Omental fat pad (tissue), 4 donors: ENCODE results near the gene RTL9. TPM values are rescaled to one million over a fixed set of nuclear protein-coding genes. Genes with fewer than 3 reads are reported as not detected.
A peak's percentile ranks its signal among the peaks of the same experiment; 100 is the strongest.

Experiments
- ATAC-seq: fragments of 150-250 bp; one replicate; pipeline ENCODE4 v1.9.1; 2016; ENCODE audit warnings: mild to moderate bottlenecking, moderate library complexity; ENCODE audit not compliant: low FRiP score
- DNase-seq: peaks from one replicate; pipeline ENCODE4 v3.0.0-alpha.2; 2019; ENCODE audit warnings: low spot score
- CTCF ChIP-seq, 3 donors: fragments of 450-650 bp; IDR thresholded peaks; one replicate each; pipeline ENCODE4 v1.5.1; 2016 to 2017; ENCODE audit warnings: antibody characterized with exemption in 3 of 3, mild to moderate bottlenecking in 3 of 3, moderate library complexity in 2 of 3
- total RNA-seq, 4 donors: library from RNA; depleted of rRNA; stranded (reverse); fragments of >200 nt; gene quantifications; one replicate each; pipeline ENCODE4 v1.1.0, GENCODE V29; 2016

RTL9 gene
- under 1 TPM; 0.12 to 0.46 (median 0.20) TPM for total RNA-seq

DNA sequence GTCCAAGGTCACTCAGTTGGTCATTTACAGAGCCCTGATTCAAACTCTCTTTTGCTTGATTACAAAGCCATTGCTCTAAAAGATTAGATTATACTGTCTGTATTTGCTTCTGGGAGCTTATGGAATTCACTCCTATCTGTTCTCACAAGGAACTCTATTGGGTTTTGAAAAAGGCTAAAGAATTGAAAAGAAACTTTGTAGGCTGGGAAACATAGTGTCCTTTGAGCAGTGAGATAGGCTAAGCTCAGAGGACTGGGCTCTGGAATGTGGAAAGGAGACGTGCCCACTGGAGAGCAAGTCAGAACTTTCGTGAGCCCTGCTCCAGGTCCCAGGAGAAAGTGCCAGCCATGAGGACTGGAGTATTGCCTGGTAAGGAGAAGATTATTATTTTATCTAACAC is at the start of gene RTL9:
TSS of gene RTL9 (plus strand) at position 301 of the 400 bp plus-strand sequence. CDS start 91,770 bp downstream, outside the sequence.
- DNase-seq = no peak
- no peak for ATAC-seq
- TF ChIP-seq CTCF (IDR thresholded peaks at IDR 0.05) = no peak

- ATAC-seq (no peak), DNase-seq (no peak)
- TF ChIP-seq CTCF (IDR thresholded peaks at IDR 0.05) = no peak
Measured at GRCh38 chrX:110310000-110310790, 48.5 kb upstream of the RTL9 start.

GRCh38 chrX:110310896-110311295 is 47.8 kb upstream of the RTL9 start:
- DNase-seq = no peak
- no peak for TF ChIP-seq CTCF (IDR thresholded peaks at IDR 0.05)
- ATAC-seq = peak; percentile 43

DNA sequence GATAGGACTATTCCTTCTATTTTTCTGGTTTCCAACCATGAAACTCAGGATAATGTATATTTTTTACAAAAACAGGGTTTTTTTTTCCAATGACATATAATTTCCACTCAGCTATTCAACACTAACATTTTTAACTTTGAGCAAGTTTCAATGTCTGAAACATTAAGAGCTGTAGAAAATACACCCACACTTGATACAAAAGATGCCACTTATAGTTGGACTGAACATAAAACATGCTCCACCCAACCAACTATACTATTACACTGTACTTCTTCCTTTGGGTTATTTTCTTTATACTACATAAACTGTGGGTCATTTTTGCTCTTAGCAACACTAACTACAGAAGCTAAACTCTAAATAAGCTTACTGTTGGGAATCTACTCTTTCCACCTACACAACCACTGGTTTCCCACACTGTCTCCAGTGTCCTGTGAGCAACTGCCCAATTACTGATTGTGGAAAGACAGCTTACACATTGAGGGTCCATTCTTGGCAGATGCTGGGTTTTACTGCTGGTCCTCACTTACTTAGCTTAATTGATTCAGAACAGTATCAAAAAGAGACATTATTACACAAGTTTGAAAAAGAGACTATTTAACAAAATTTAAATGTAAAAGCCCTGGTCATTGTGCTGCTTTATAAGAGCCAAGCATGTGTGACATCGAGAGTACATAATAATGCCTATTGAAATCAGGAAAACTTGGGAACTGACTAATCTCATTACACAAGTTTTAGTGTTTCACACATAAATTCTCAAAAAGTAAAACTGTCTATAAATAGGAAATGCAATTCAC is 47.0 kb upstream of the RTL9 start:
- DNase-seq (no peak), ATAC-seq (no peak)
- TF ChIP-seq CTCF (IDR thresholded peaks at IDR 0.05) = no peak

DNA sequence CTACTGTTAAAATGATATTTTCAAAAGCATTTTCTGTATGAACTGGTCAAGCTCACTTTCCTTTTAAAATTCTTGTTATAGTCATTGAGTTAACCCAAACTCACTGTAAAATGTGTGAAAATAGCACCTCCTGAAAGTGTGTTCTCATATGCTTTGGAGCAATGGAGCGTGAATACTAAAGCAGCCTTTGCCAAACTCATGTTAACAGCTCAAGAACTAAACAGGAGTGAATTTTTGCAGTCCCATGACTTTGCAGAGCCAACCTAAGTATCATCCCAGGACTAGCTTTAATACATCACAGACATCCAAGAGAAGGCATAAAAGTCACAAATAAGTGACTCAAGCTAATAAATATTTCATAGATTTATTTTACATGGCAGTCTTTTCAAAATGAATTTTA is 43.1 kb upstream of the RTL9 start:
- ATAC-seq = no peak
- TF ChIP-seq CTCF (IDR thresholded peaks at IDR 0.05) = no peak
- DNase-seq = no peak

- ATAC-seq (no peak), DNase-seq (no peak)
- TF ChIP-seq CTCF (IDR thresholded peaks at IDR 0.05) = no peak
Measured at GRCh38 chrX:110316351-110317060, 42.1 kb upstream of the RTL9 start.
